NCI-H187 (cell line): Measurements from ENCODE around the gene ELN.
A peak's percentile ranks its signal among the peaks of the same experiment; 100 is the strongest.

Source experiments
- DNase-seq, 2 experiments: peaks; one replicate each; lab custom pipeline; 2025; lab: John Stamatoyannopoulos, UW

Gene ELN

GRCh38 chr7:74064696-74065095, 36.7 kb downstream of the ELN start:
- no peak for DNase-seq

- DNase-seq, result no peak
Measured at GRCh38 chr7:74066626-74067025, 38.7 kb downstream of the ELN start.

GRCh38 chr7:74068378-74069085, 40.6 kb downstream of the ELN start:
- no peak for DNase-seq

- DNase-seq, result no peak
Measured at GRCh38 chr7:74069086-74069541, 41.1 kb downstream of the ELN start.

GRCh38 chr7:74069790-74070618, 42.0 kb downstream of the ELN start:
- DNase-seq, result no peak

GRCh38 chr7:74070619-74070921, 42.6 kb downstream of the ELN start:
- DNase-seq, result no peak

GRCh38 chr7:74071121-74071520, 43.1 kb downstream of the ELN start:
- DNase-seq, result no peak

- DNase-seq, result no peak
Measured at GRCh38 chr7:74074770-74075169, 46.8 kb downstream of the ELN start.

- DNase-seq, result no peak
Measured at GRCh38 chr7:74078461-74078860, 50.5 kb downstream of the ELN start.

- no peak for DNase-seq
Measured at GRCh38 chr7:74082770-74083116, 54.8 kb downstream of the ELN start.

- peak; percentile 66 to 78 for DNase-seq
Measured at GRCh38 chr7:74083117-74083876, 55.3 kb downstream of the ELN start, which contains the start of gene LIMK1. LIMK1 (plus strand) TSS chr7:74083804; CDS start chr7:74083991, 187 bp downstream.

GRCh38 chr7:74083928-74084721, 56.2 kb downstream of the ELN start:
- DNase-seq, result peak in 1 of 2 experiments; percentile 45

GRCh38 chr7:74084722-74085578, 57.0 kb downstream of the ELN start:
- DNase-seq, result no peak

GRCh38 chr7:74087791-74088453, 59.9 kb downstream of the ELN start:
- DNase-seq, result no peak

GRCh38 chr7:74092321-74092963, 64.5 kb downstream of the ELN start:
- no peak for DNase-seq

GRCh38 chr7:74092964-74093471, 65.0 kb downstream of the ELN start:
- DNase-seq, result no peak

- DNase-seq, result no peak
Measured at GRCh38 chr7:74093671-74094223, 65.8 kb downstream of the ELN start.

- DNase-seq, result no peak
Measured at GRCh38 chr7:74094224-74095101, 66.5 kb downstream of the ELN start.
